ENCODE data around the gene EMP1. TPM values are rescaled to one million over a fixed set of nuclear protein-coding genes. Genes with fewer than 3 reads are reported as not detected.

EMP1 gene
- total and polyA plus RNA-seq, 2 of the 8 experiments (the other 6 are each of a cell fraction or from before 2014, with no cell fraction given), result 0.17 to 0.65 TPM

- H2AK5ac ChIP-seq (ENCODE audit: low read depth, low read length), result no peak overlapping the region
- no peak overlapping the region for H3K18ac ChIP-seq (ENCODE audit: extremely low read depth, low read length)
- no peak overlapping the region for H2BK15ac ChIP-seq (ENCODE audit: low read length)
- H3K23ac ChIP-seq (ENCODE audit: insufficient read length), result no peak overlapping the region
- no peak overlapping the region for H3K27ac ChIP-seq (ENCODE audit: low read depth, low read length)
- CTCF ChIA-PET (ENCODE audit: partially characterized antibody), result interaction anchor here (0.6 to 5.6 kb wide), 14 partner anchors 11 to 1067 kb away, joined by 3 to 69 read pairs (median 3); no protein-coding TSS in a partner anchor
- H3K4me2 ChIP-seq (ENCODE audit: insufficient read depth in 1 of 2, low read depth in 2 of 2, low read length in 2 of 2), result no peak overlapping the region
- FAIRE-seq (peak; percentile 24), DNase-seq (ENCODE audit: low read depth in 1 of 2, low spot score in 2 of 2) (no peak)
- no peak overlapping the region for H3K4ac ChIP-seq (replicated peaks; ENCODE audit: insufficient read length, low read depth, low read length)
- POLR2A ChIA-PET (ENCODE audit: partially characterized antibody), result interaction anchor here (0.9 kb wide), 1 partner anchor 112 kb away, joined by 5 read pairs; no protein-coding TSS in a partner anchor
- no peak overlapping the region for H4K91ac ChIP-seq (replicated peaks; ENCODE audit: insufficient read length, low read length)
- WGBS, 2 experiments (ENCODE audit: extremely low coverage in 1 of 2, insufficient coverage in 1 of 2, insufficient read length in 1 of 2, insufficient replicate concordance in 2 of 2, low coverage in 1 of 2, low lambda C conversion rate in 2 of 2, missing lambda C conversion rate in 1 of 2), result 85% methylated on average over 8 of the region's 8 CpGs; no CpG with 5 or more reads in 1 of the 2 experiments
- no peak overlapping the region for H2BK120ac ChIP-seq (replicated peaks; ENCODE audit: low read depth, low read length)
- no peak for TF ChIP-seq TAF7 (optimal IDR thresholded peaks at IDR 0.05; ENCODE audit: borderline replicate concordance, low read depth, low read length)
- no peak for TF ChIP-seq SUZ12 (IDR thresholded peaks at IDR 0.05; ENCODE audit: low read length)
- no peak for TF ChIP-seq USF2 (IDR thresholded peaks at IDR 0.05; ENCODE audit: low read length)
- no peak for TF ChIP-seq SRF (IDR thresholded peaks at IDR 0.05; ENCODE audit: low read depth, low read length)
- TF ChIP-seq CTBP2 (IDR thresholded peaks at IDR 0.05; ENCODE audit: borderline replicate concordance, insufficient read depth, insufficient read length, low read length), result no peak
- no peak for TF ChIP-seq EZH2 (IDR thresholded peaks at IDR 0.05; ENCODE audit: low read depth, low read length, severe bottlenecking)
- no peak for TF ChIP-seq KDM1A (IDR thresholded peaks at IDR 0.05; ENCODE audit: borderline replicate concordance, low read length)
- TF ChIP-seq HDAC6 (IDR thresholded peaks at IDR 0.05; ENCODE audit: low read depth, low read length), result no peak
- TF ChIP-seq MAX (IDR thresholded peaks at IDR 0.05), result no peak
- TF ChIP-seq MAFK (IDR thresholded peaks at IDR 0.05; ENCODE audit: low read depth, low read length), result no peak
- no peaks in the 10 kb centered on the region for H3K27me3 ChIP-seq (replicated peaks in 1 of 4; ENCODE audit: control insufficient read depth in 3 of 4, extremely low read depth in 1 of 4, insufficient read depth in 3 of 4, low read length in 3 of 4)
- H3K23me2 ChIP-seq (ENCODE audit: low read depth, low read length), result no peaks in the 10 kb centered on the region
- no peak overlapping the region for H2BK12ac ChIP-seq (ENCODE audit: low read depth, low read length)
- H3K4me3 ChIP-seq (ENCODE audit: extremely low read depth in 1 of 4, insufficient read depth in 2 of 4, low read depth in 3 of 4, low read length in 4 of 4), result no peak overlapping the region
- no peak overlapping the region for H4K5ac ChIP-seq (ENCODE audit: insufficient read length, low read depth, low read length)
- H3K14ac ChIP-seq (ENCODE audit: insufficient read length), result no peak overlapping the region
- no peak overlapping the region for H4K8ac ChIP-seq (ENCODE audit: extremely low read depth, insufficient read depth, low read length)
- H2BK20ac ChIP-seq (ENCODE audit: low read length), result peak overlapping the region; percentile 38; the same call in 1 of the 2 replicates
- no peaks in the 10 kb centered on the region for H3K79me2 ChIP-seq (ENCODE audit: control insufficient read depth in 1 of 2, insufficient read depth in 2 of 2, low read length in 2 of 2)
- H2AFZ ChIP-seq (ENCODE audit: low read length), result no peak overlapping the region
- peaks cover 6 to 20% (median 13%) of the 10 kb centered on the region in 4 experiments for H3K4me1 ChIP-seq (replicated peaks in 1 of 4; ENCODE audit: control insufficient read depth in 3 of 4, insufficient read depth in 4 of 4, low read length in 3 of 4)
- H3K9me3 ChIP-seq (ENCODE audit: insufficient read depth in 2 of 2, low read depth in 1 of 2, low read length in 1 of 2), result no peaks in the 10 kb centered on the region
- H3K9ac ChIP-seq (replicated peaks in 1 of 4; ENCODE audit: extremely low read depth in 1 of 4, low read depth in 3 of 4, low read length in 3 of 4), result no peak overlapping the region
- H3K36me3 ChIP-seq (ENCODE audit: control insufficient read depth in 2 of 4, insufficient read depth in 4 of 4, low read length in 3 of 4), result no peaks in the 10 kb centered on the region
- no peak overlapping the region for H3K56ac ChIP-seq (replicated peaks; ENCODE audit: insufficient read length, low read depth, low read length)
- no peak overlapping the region for H2BK5ac ChIP-seq (ENCODE audit: low read depth, low read length)
- no peaks in the 10 kb centered on the region for H4K20me1 ChIP-seq (replicated peaks in 1 of 2; ENCODE audit: control insufficient read depth in 1 of 2, insufficient read depth in 2 of 2, low read length in 2 of 2)
- H3K79me1 ChIP-seq (ENCODE audit: low read depth, low read length), result no peaks in the 10 kb centered on the region
Measured at GRCh38 chr12:13200841-13201240, 4.3 kb downstream of the EMP1 start.

All from H1 (cell line).